Measurements from ENCODE around the gene PLXNB2.

The PLXNB2 gene

DNA sequence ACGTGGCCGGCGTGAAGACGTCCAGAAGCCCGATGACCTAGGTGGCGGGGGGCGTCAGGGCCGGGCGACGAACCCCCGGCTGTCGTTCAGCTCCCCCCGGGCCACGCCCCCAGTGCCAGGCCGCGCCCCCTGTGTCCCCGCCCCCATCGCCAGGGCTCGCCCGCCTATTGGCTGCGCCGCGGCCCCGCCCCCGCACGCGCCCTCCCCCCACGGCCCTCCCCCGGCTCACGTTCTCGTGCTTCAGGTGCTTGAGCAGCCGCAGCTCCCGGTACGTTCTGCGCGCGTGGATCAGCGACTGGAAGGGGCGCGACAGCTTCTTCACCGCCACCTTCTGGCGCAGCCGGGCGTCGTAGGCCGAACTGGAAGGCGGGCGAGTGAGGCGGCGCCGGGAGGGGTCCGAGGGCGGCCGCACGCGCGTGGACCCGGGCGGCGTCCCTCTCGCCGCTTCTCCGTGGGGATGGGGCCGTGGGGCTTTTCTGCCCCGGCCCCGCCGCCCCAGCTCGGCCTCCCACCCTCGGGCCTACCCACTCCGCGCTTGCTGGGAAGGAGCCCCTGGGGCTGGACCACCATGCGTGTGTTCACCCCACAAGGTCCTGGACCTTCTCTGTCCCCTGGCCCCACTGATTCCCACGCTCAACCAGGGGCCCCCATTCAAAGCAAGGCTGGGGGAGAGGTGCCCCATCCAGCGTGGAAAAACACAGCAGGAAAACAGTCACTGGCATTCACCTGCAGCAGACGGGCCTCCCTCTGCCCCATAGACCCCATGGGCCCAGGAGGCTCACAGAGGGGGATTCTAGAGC is 39.7 kb downstream of the PLXNB2 start:
- DNase-seq (ENCODE audit: low read depth in 2 of 2, low spot score in 1 of 2): no peak

DNA sequence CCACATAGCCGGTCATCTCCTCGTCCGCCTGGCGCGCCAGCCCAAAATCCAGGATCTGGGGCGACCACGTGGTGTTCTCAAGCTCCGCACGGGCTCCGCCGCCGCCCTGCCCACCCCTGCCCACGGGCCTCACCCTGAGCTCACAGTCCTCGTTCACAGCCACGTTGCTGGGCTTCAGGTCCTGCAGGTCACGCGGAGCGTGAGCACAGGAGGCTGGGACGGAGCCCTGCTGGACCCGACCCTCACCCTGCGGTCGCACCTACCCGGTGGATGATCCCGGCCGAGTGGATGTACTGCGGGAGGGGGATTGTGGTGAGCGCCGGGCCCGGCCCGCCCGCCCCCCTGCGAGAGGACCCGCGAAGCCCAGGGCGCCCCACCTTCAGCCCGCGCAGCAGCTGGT is 40.5 kb downstream of the PLXNB2 start:
- DNase-seq (ENCODE audit: low read depth in 2 of 2, low spot score in 1 of 2): no peak

GRCh38 chr22:50264946-50265669 is 42.3 kb downstream of the PLXNB2 start:
- DNase-seq (ENCODE audit: low read depth in 2 of 2, low spot score in 1 of 2): no peak

DNA sequence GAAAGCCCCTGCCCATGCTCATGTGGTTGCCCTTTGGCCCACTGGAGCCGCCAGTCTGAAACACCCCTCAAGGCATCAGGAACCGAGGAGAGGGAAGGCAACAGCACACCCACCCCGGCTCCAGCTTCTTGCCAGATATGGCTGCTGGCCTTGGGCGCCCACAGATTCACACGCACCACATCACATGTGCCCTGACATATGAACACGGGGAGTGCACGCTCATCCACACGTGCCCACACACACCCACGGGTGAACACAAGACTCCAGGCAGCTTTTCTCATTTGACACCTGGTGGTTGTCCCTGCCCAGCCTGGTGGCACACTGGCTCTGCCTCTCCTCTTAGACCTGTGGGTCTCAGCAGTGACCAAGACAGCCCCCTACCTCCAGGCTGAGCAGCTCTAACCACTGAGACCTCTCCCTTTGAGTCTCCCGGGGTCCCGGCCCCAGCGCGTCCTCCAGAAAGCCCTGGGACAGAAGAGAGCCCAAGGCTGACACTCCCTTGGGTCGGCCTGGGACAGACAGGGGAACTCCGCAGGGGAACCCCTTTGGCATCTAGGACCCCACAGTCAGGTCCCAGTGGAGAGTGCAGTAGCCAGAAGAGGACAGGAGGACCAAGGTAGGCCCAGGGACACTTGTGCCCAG is 43.2 kb downstream of the PLXNB2 start:
- no peak for DNase-seq (ENCODE audit: low read depth in 2 of 2, low spot score in 1 of 2)

DNA sequence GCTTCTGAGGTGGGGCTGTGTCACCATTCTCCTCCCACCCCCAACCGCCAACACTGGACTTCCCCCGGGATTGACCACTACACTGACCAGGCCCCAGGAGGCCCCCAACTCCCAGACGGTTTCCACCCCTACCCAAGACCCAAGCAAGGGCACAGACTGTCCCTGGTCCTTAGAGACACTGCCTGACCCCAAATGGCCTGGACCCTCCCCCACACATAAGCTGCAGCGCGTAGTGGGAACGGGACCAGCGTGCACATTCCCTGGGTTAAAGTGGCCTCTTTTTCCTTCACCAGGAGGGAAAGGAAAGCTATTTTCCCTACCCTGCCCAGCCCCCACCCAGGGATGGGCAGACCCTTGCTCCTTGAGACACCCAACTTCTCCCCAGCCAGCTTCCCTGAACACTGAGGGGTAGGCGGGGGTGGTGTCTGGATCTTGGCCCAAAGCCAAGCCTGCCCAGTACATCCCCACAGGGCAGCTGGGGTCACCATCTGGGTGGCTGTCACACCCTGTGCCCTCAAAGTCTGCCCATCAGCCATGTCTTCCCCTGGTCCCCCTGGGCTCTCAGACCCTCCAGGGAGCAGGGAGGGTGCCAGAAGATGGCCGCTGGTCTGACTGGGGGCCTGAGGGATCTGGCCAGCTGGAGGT is 44.4 kb downstream of the PLXNB2 start:
- no peak for DNase-seq (ENCODE audit: low read depth in 2 of 2, low spot score in 1 of 2)

DNA sequence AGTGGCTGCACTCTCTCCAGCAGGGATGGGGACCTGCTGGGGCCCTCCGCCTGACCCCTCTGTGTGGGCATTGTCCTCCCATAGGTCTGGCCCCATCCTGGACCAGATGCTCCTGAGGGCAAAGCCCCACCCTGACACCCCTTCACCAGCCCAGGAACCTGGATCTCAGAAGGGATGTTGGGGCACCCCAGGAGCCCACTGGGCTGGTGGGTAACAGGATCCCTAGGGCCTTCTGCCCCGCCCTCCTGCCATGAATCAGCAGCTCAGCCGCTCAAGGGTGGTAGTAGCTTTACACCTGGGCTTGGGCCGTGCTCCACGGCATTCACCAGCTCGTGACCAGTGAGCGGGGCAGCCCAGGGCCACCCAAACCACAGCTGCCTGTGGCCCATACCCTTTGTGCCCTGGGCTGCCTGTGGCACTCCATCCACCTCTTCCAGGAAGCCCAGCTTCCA is 45.0 kb downstream of the PLXNB2 start:
- no peak for DNase-seq (ENCODE audit: low read depth in 2 of 2, low spot score in 1 of 2)

DNA sequence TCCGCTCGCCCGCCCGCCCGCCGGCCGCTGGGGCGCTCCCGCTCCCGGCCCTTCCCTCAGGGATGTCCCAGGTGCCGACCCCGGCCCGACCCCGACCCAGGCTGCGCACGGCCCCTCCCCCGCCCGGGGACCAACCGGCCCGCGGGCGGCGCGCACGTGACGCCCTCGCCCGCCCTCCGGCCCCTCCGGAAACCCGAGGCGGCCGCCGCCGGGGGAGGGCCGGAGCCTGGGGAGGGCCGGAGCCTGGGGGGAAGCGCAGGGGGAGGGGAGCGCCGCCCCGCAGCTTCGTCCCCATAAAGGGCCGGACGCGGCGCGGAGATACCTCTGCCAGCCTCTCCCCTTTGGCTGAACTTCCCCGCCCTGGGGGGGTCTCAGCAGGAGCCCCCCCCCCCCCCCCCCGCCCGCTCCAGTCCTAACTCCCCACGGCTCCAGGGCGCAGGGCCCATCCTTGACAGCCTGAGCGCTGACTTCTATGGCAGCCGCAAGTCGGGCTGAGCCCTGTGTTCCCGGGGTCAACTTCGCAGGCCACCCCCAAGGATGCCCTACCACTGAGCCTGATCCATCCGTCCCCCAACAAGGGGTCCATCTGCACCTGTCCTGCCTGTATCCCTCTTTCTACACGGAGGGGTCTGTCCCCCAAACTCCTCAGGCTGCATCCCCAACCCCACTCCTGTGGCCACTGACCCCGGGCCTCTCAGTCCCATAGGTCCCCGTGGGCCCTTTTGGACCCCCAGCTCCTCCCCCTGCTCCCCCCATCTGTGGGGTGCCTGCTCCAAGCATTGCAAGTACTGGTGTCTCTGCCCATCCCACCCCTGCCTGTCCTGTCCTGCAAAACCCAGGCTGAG is 45.6 kb downstream of the PLXNB2 start, which contains the start of gene MAPK12:
MAPK12 (minus strand) TSS at position 69 of the 845 bp plus-strand sequence. CDS start 174 bp downstream, outside the sequence.
- no peak for DNase-seq (ENCODE audit: low read depth in 2 of 2, low spot score in 1 of 2)

- DNase-seq (ENCODE audit: low read depth in 2 of 2, low spot score in 1 of 2): no peak
Measured at GRCh38 chr22:50260801-50261614, 46.4 kb downstream of the PLXNB2 start.

DNA sequence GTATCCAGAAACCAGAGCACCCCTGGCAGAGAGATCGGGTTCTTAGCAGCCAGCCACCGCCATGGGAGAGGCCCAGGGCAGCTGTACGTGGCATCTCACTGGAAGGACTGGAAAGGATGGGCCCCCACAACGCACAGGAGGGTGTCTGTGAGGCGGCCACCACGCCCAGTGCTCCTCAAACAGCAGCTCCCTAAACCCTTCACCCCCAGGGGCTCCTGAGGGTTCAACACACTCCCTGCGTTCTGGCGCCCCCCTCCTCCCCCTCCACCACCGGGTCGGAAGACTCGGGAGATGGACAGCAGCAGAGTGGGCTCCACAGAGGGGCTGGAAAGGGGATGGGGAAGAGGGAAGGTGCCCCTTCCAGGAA is 47.0 kb downstream of the PLXNB2 start:
- no peak for DNase-seq (ENCODE audit: low read depth in 2 of 2, low spot score in 1 of 2)

DNA sequence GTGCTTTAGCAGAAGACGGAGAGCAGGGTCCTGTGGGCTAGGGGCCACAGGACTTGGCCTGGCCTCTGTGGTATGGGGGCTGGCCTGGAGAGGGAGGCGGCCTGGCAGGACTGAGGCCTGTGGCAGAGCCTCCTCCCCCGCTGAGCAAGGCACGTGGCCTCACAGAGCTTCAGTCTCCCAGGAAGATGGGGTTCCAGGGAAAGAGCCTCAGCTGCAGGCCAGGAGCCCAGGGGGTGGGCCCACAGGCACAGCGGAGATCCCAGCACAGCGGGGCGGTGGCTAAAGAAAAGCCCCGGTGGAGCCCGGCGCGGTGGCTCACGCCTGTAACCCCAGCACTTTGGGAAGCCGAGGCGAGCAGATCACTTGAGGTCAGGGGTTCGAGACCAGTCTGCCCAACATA is 48.1 kb downstream of the PLXNB2 start:
- DNase-seq (ENCODE audit: low read depth in 2 of 2, low spot score in 1 of 2): no peak

- DNase-seq (ENCODE audit: low read depth in 2 of 2, low spot score in 1 of 2): no peak
Measured at GRCh38 chr22:50258361-50259292, 48.8 kb downstream of the PLXNB2 start.

GRCh38 chr22:50257451-50258360 is 49.7 kb downstream of the PLXNB2 start:
- no peak for DNase-seq (ENCODE audit: low read depth in 2 of 2, low spot score in 1 of 2)

DNA sequence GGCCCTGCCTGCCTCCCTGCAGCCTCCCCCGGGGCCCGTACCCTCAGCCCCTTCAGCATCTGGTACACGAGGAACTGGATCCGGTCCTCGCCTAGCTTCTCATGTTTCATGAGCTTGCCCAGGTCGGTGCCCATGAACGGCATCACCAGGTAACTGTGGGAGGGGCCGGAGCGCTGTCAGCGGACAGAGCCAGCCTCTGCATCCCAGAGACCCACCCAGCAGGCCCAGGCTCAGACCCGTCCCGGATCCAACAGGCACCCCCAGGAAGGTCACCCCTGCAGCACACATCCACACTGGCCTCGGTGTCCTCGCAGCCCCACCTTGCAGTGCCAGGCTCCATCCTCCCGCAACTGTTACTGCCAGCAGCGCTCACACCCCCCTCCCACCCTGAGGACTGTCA is 50.4 kb downstream of the PLXNB2 start:
- DNase-seq (ENCODE audit: low read depth in 2 of 2, low spot score in 1 of 2): no peak

- no peak for DNase-seq (ENCODE audit: low read depth in 2 of 2, low spot score in 1 of 2)
Measured at GRCh38 chr22:50256258-50256862, 51.1 kb downstream of the PLXNB2 start.

DNA sequence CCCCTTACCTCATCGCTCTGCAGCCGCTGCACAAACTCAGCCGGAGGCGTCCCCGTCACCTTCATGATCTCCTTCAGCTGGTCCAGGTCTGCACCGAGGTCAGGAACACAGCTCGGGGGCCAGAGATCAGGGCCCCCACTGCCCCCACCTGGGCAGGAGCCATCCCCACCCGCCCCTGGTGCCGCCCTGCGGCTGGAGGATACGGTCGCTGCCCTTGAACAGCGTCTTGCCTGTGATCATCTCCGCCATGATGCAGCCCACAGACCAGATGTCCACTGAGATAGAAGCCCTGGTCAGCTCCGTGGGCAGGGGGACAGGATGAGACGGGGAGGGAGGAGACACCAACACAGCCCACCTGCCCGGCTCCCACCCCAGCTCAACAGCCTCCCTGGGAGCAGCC is 51.8 kb downstream of the PLXNB2 start:
- DNase-seq (ENCODE audit: low read depth in 2 of 2, low spot score in 1 of 2): no peak

DNA sequence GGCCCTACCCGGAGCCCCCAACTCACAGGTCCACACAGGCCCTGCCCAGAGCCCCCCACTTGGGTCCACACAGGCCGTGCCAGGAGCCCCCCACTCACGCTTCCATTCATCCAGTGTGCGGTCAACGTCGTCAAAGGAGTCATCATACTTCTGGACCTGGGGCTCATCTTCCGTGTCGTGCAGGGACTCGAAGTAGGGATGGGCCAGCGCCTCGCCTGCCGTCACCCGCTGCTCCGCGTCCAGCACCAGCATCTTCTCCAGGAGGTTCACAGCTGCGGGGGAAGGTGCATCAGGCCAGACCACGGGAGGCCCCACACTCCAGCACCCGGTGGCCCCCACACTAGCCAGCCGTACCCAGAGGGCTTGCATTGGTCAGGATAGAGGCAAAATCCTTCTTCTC is 52.3 kb downstream of the PLXNB2 start:
- DNase-seq (ENCODE audit: low read depth in 2 of 2, low spot score in 1 of 2): no peak

- no peak for DNase-seq (ENCODE audit: low read depth in 2 of 2, low spot score in 1 of 2)
Measured at GRCh38 chr22:50253941-50254340, 53.5 kb downstream of the PLXNB2 start.
